ENCODE measurements around the gene HIVEP2. TPM values are rescaled to one million over a fixed set of nuclear protein-coding genes. Genes with fewer than 3 reads are reported as not detected.

Gene HIVEP2
- total RNA-seq, 1 donor from 2014 or later, result 38.4 TPM

GRCh38 chr6:142956726-142957125 is 11.8 kb upstream of the HIVEP2 start:
- H3K4me1 Mint-ChIP-seq (ENCODE audit: low read depth), result peaks cover 15% of the 10 kb centered on the region
- DNase-seq (ENCODE audit: low spot score), result no peak
- intact Hi-C loops (cut with micrococcal nuclease), result loop anchor here (10.0 kb wide), 1 partner anchor 812 kb away; the partner anchor contains the start of genes NMBR and VTA1
- no peak overlapping the region for H3K27ac Mint-ChIP-seq
- H3K4me3 Mint-ChIP-seq, result no peak overlapping the region
- no peaks in the 10 kb centered on the region for H3K27me3 Mint-ChIP-seq (ENCODE audit: insufficient read depth)
- peaks cover 5% of the 10 kb centered on the region for H3K9me3 Mint-ChIP-seq
- H3K36me3 Mint-ChIP-seq (ENCODE audit: low read depth), result peaks cover 14% of the 10 kb centered on the region

- peaks cover 15% of the 10 kb centered on the region for H3K4me1 Mint-ChIP-seq (ENCODE audit: low read depth)
- no peaks in the 10 kb centered on the region for H3K9me3 Mint-ChIP-seq
- H3K36me3 Mint-ChIP-seq (ENCODE audit: low read depth), result peaks cover 7% of the 10 kb centered on the region
- no peak overlapping the region for H3K4me3 Mint-ChIP-seq
- no peak overlapping the region for H3K27ac Mint-ChIP-seq
- no peaks in the 10 kb centered on the region for H3K27me3 Mint-ChIP-seq (ENCODE audit: insufficient read depth)
- intact Hi-C loops (cut with micrococcal nuclease), result loop anchor here (10.0 kb wide), 1 partner anchor 810 kb away; the partner anchor contains the start of genes NMBR and VTA1
- DNase-seq (ENCODE audit: low spot score), result no peak
These were observed 9.9 kb upstream of the HIVEP2 start for GRCh38 chr6:142954844-142955243.

GRCh38 chr6:142953373-142954273 is 8.6 kb upstream of the HIVEP2 start:
- Mint-ChIP-seq H3K4me1 (ENCODE audit: low read depth) (peaks cover 15% of the 10 kb centered on the region), H3K9me3 (no peaks in the 10 kb centered on the region), H3K4me3 (no peak overlapping the region), H3K27me3 (ENCODE audit: insufficient read depth) (no peaks in the 10 kb centered on the region), H3K36me3 (ENCODE audit: low read depth) (peaks cover 7% of the 10 kb centered on the region), H3K27ac (no peak overlapping the region)
- DNase-seq (ENCODE audit: low spot score), result no peak
- intact Hi-C loops (cut with micrococcal nuclease), result loop anchor here (10.0 kb wide), 1 partner anchor 809 kb away; the partner anchor contains the start of genes NMBR and VTA1

- Mint-ChIP-seq H3K36me3 (ENCODE audit: low read depth) (peaks cover 7% of the 10 kb centered on the region), H3K27me3 (ENCODE audit: insufficient read depth) (no peaks in the 10 kb centered on the region), H3K4me1 (ENCODE audit: low read depth) (peaks cover 22% of the 10 kb centered on the region), H3K4me3 (no peak overlapping the region), H3K9me3 (no peaks in the 10 kb centered on the region), H3K27ac (no peak overlapping the region)
- intact Hi-C loops (cut with micrococcal nuclease), result loop anchor here (10.0 kb wide), 1 partner anchor 808 kb away; the partner anchor contains the start of genes NMBR and VTA1
- no peak for DNase-seq (ENCODE audit: low spot score)
These were observed 7.6 kb upstream of the HIVEP2 start for GRCh38 chr6:142952614-142953013.

GRCh38 chr6:142950291-142950690 is 5.3 kb upstream of the HIVEP2 start:
- peaks cover 4% of the 10 kb centered on the region for H3K36me3 Mint-ChIP-seq (ENCODE audit: low read depth)
- no peaks in the 10 kb centered on the region for H3K9me3 Mint-ChIP-seq
- H3K4me3 Mint-ChIP-seq, result no peak overlapping the region
- H3K27me3 Mint-ChIP-seq (ENCODE audit: insufficient read depth), result peaks cover 2% of the 10 kb centered on the region
- peaks cover 24% of the 10 kb centered on the region for H3K4me1 Mint-ChIP-seq (ENCODE audit: low read depth)
- intact Hi-C loops (cut with micrococcal nuclease), result loop anchor here (10.0 kb wide), 1 partner anchor 805 kb away; the partner anchor contains the start of genes NMBR and VTA1
- H3K27ac Mint-ChIP-seq, result no peak overlapping the region
- DNase-seq (ENCODE audit: low spot score), result no peak

- H3K36me3 Mint-ChIP-seq (ENCODE audit: low read depth), result peaks cover 2% of the 10 kb centered on the region
- H3K27ac Mint-ChIP-seq, result peak overlapping the region; percentile 87
- no peaks in the 10 kb centered on the region for H3K9me3 Mint-ChIP-seq
- peak overlapping the region; percentile 83 for H3K4me3 Mint-ChIP-seq
- H3K4me1 Mint-ChIP-seq (ENCODE audit: low read depth), result peaks cover 36% of the 10 kb centered on the region
- intact Hi-C loops (cut with micrococcal nuclease), result loop anchor here (1.0 to 10.0 kb wide), 10 partner anchors 46 to 1147 kb away; partner anchors contain the start of genes ADAT2, AIG1, FUCA2 and PEX3
- H3K27me3 Mint-ChIP-seq (ENCODE audit: insufficient read depth), result peaks cover 6% of the 10 kb centered on the region
- peak; percentile 17 for DNase-seq (ENCODE audit: low spot score)
These were observed 2.9 kb upstream of the HIVEP2 start for GRCh38 chr6:142947714-142948480.

- intact Hi-C loops (cut with micrococcal nuclease), result loop anchor here (1.0 to 10.0 kb wide), 11 partner anchors 45 to 1148 kb away; partner anchors contain the start of genes ADAT2, AIG1, FUCA2 and PEX3
- Mint-ChIP-seq H3K4me3 (peak overlapping the region; percentile 92), H3K9me3 (no peaks in the 10 kb centered on the region), H3K4me1 (ENCODE audit: low read depth) (peaks cover 36% of the 10 kb centered on the region), H3K27me3 (ENCODE audit: insufficient read depth) (peaks cover 6% of the 10 kb centered on the region), H3K36me3 (ENCODE audit: low read depth) (peaks cover 4% of the 10 kb centered on the region), H3K27ac (peak overlapping the region; percentile 97)
- DNase-seq (ENCODE audit: low spot score), result peak; percentile 61
These were observed 2.1 kb upstream of the HIVEP2 start for GRCh38 chr6:142946924-142947713.

GRCh38 chr6:142946181-142946923 is 1.4 kb upstream of the HIVEP2 start:
- intact Hi-C loops (cut with micrococcal nuclease), result loop anchor here (1.0 to 10.0 kb wide), 8 partner anchors 191 to 1148 kb away; partner anchors contain the start of genes ADAT2, FUCA2, PEX3 and SF3B5

GRCh38 chr6:142945446-142946180 is 637 bp upstream of the HIVEP2 start:
- DNase-seq (ENCODE audit: low spot score), result peak; percentile 34
- H3K27ac Mint-ChIP-seq, result peak overlapping the region; percentile 94
- intact Hi-C loops (cut with micrococcal nuclease), result loop anchor here (1.0 to 10.0 kb wide), 8 partner anchors 192 to 1149 kb away; partner anchors contain the start of genes ADAT2, FUCA2, PEX3 and SF3B5
- H3K27me3 Mint-ChIP-seq (ENCODE audit: insufficient read depth), result peaks cover 6% of the 10 kb centered on the region
- peaks cover 50% of the 10 kb centered on the region for H3K4me1 Mint-ChIP-seq (ENCODE audit: low read depth)
- H3K4me3 Mint-ChIP-seq, result peak overlapping the region; percentile 92
- no peaks in the 10 kb centered on the region for H3K9me3 Mint-ChIP-seq
- peaks cover 4% of the 10 kb centered on the region for H3K36me3 Mint-ChIP-seq (ENCODE audit: low read depth)

More at GRCh38 chr6:142946181-142946923, 1.4 kb upstream of the HIVEP2 start:
- Mint-ChIP-seq H3K9me3 (no peaks in the 10 kb centered on the region), H3K27ac (peak overlapping the region; percentile 97), H3K27me3 (ENCODE audit: insufficient read depth) (peaks cover 6% of the 10 kb centered on the region), H3K36me3 (ENCODE audit: low read depth) (peaks cover 4% of the 10 kb centered on the region), H3K4me3 (peak overlapping the region; percentile 92), H3K4me1 (ENCODE audit: low read depth) (peaks cover 43% of the 10 kb centered on the region)
- DNase-seq (ENCODE audit: low spot score), result peak; percentile 81

GRCh38 chr6:142944124-142945048 is 590 bp downstream of the HIVEP2 start:
- Mint-ChIP-seq H3K9me3 (no peaks in the 10 kb centered on the region), H3K4me3 (peak overlapping the region; percentile 96), H3K36me3 (ENCODE audit: low read depth) (peaks cover 6% of the 10 kb centered on the region), H3K27ac (peak overlapping the region; percentile 100), H3K27me3 (ENCODE audit: insufficient read depth) (peaks cover 6% of the 10 kb centered on the region), H3K4me1 (ENCODE audit: low read depth) (peaks cover 60% of the 10 kb centered on the region)
- intact Hi-C loops (cut with micrococcal nuclease), result loop anchor here (1.0 to 10.0 kb wide), 18 partner anchors 31 to 1408 kb away; partner anchors contain the start of genes FUCA2 and SF3B5
- DNase-seq (ENCODE audit: low spot score), result peak; percentile 84
